ENCODE results near the gene PLCG1. TPM values are rescaled to one million over a fixed set of nuclear protein-coding genes. Genes with fewer than 3 reads are reported as not detected.

The PLCG1 gene
- total RNA-seq, 1 experiment from 2014 or later, result 196 TPM

Other genes starting within 250 kb of the PLCG1 start
- 67.0 and 71.9 TPM in 2 replicates for gene TOP1, start 108.7 kb upstream of the PLCG1 start, total RNA-seq (2014; rRNA removed; shearing (Covaris generic))
- 16.0 and 16.2 TPM in 2 replicates for gene ZHX3, start 180.2 kb downstream of the PLCG1 start, total RNA-seq (2014; rRNA removed; shearing (Covaris generic))
- 1.2 and 2.3 TPM in 2 replicates for gene LPIN3, start 203.3 kb downstream of the PLCG1 start, total RNA-seq (2014; rRNA removed; shearing (Covaris generic))
- 11.7 and 12.0 TPM in 2 replicates for gene EMILIN3, start 229.3 kb downstream of the PLCG1 start, total RNA-seq (2014; rRNA removed; shearing (Covaris generic))